ENCODE data around the gene ESPN. TPM values are rescaled to one million over a fixed set of nuclear protein-coding genes. Genes with fewer than 3 reads are reported as not detected.
"Not testable (repeated sequence)": the region's sequence is repeated elsewhere in the genome, so short reads cannot be mapped to it uniquely, and the experiment has no call there.

Gene ESPN
- total RNA-seq, 4 donors from 2014 or later = 0.33 to 1.0 (median 1.0) TPM; not detected in 1

GRCh38 chr1:6434186-6434585 lies 9.6 kb downstream of the ESPN start:
- no peaks in the 10 kb centered on the region for H3K4me1 ChIP-seq
- peaks cover 0 to 62% (median 9%) of the 10 kb centered on the region in 4 donors for H3K27me3 ChIP-seq
- intact Hi-C loops (cut with DNase I) = no loop called here
- H3K27ac ChIP-seq (replicated peaks in 1 of 4) = no peak overlapping the region
- WGBS = 61% methylated on average over 5 of the region's 5 CpGs
- DNase-seq (ENCODE audit: extremely low spot score) = no peak
- no peak for TF ChIP-seq POLR2AphosphoS5 (IDR thresholded peaks at IDR 0.05)
- TF ChIP-seq, protein P1, sequence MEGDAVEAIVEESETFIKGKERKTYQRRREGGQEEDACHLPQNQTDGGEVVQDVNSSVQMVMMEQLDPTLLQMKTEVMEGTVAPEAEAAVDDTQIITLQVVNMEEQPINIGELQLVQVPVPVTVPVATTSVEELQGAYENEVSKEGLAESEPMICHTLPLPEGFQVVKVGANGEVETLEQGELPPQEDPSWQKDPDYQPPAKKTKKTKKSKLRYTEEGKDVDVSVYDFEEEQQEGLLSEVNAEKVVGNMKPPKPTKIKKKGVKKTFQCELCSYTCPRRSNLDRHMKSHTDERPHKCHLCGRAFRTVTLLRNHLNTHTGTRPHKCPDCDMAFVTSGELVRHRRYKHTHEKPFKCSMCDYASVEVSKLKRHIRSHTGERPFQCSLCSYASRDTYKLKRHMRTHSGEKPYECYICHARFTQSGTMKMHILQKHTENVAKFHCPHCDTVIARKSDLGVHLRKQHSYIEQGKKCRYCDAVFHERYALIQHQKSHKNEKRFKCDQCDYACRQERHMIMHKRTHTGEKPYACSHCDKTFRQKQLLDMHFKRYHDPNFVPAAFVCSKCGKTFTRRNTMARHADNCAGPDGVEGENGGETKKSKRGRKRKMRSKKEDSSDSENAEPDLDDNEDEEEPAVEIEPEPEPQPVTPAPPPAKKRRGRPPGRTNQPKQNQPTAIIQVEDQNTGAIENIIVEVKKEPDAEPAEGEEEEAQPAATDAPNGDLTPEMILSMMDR (IDR thresholded peaks at IDR 0.05) = no peak
- no peak for TF ChIP-seq POLR2A (IDR thresholded peaks at IDR 0.05; ENCODE audit: low read depth)
- TF ChIP-seq EP300 (IDR thresholded peaks at IDR 0.05) = no peak
- no peaks in the 10 kb centered on the region for H3K9me3 ChIP-seq
- no peak overlapping the region for H3K4me3 ChIP-seq
- no peaks in the 10 kb centered on the region for H3K36me3 ChIP-seq

GRCh38 chr1:6435129-6435528 lies 10.6 kb downstream of the ESPN start:
- intact Hi-C loops (cut with DNase I) = no loop called here

DNA sequence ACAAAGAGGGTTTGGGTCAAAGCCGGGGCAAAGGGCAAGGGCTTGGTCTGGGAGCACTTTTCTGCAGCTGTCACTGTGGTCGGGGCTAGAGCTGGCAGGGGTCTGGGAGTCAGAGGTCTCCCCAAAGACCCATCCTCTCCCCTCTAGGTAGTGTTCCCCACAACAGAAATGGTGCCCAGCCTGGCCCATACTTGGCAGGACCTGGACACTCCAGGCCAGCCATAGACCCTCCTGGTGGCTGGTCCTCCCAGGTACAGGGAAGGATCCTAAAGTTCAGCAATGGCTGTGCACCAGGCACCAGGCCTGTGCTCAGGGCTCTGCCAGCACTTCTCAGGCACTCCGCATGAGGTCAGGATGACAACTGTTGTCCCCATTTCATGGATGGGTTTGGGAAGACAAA lies 11.0 kb downstream of the ESPN start:
- Histone ChIP-seq H3K36me3 (no peaks in the 10 kb centered on the region), H3K4me3 (no peak overlapping the region), H3K27ac (replicated peaks in 1 of 4) (no peak overlapping the region), H3K9me3 (no peaks in the 10 kb centered on the region), H3K27me3 (peaks cover 0 to 62% (median 20%) of the 10 kb centered on the region in 4 donors), H3K4me1 (peaks cover 0 to 7% (median 7%) of the 10 kb centered on the region in 4 donors)
- 68% methylated on average over 3 of the region's 3 CpGs for WGBS
- intact Hi-C loops (cut with DNase I) = no loop called here
- no peak for TF ChIP-seq EP300 (IDR thresholded peaks at IDR 0.05)
- no peak for DNase-seq (ENCODE audit: extremely low spot score)

More at GRCh38 chr1:6435129-6435528, 10.6 kb downstream of the ESPN start:
- no peak for TF ChIP-seq POLR2AphosphoS5 (IDR thresholded peaks at IDR 0.05)
- no peak for TF ChIP-seq EP300 (IDR thresholded peaks at IDR 0.05)
- TF ChIP-seq, protein P1 (IDR thresholded peaks at IDR 0.05) = no peak
- TF ChIP-seq POLR2A (IDR thresholded peaks at IDR 0.05; ENCODE audit: low read depth) = no peak
- Histone ChIP-seq H3K4me1 (peaks cover 0 to 3% (median 2%) of the 10 kb centered on the region in 4 donors), H3K36me3 (no peaks in the 10 kb centered on the region), H3K27me3 (peaks cover 0 to 62% (median 16%) of the 10 kb centered on the region in 4 donors), H3K27ac (replicated peaks in 1 of 4) (no peak overlapping the region), H3K9me3 (no peaks in the 10 kb centered on the region), H3K4me3 (no peak overlapping the region)
- WGBS = 89% methylated on average over 15 of the region's 15 CpGs
- no peak for DNase-seq (ENCODE audit: extremely low spot score)

GRCh38 chr1:6436277-6436676 lies 11.7 kb downstream of the ESPN start:
- WGBS = 80% methylated on average over 3 of the region's 3 CpGs
- Histone ChIP-seq H3K4me1 (peaks cover 0 to 11% (median 10%) of the 10 kb centered on the region in 4 donors), H3K27me3 (peaks cover 0 to 62% (median 26%) of the 10 kb centered on the region in 4 donors)
- H3K27ac ChIP-seq (replicated peaks in 1 of 4); intact Hi-C loops (cut with DNase I); DNase-seq (ENCODE audit: extremely low spot score); H3K36me3 ChIP-seq; H3K9me3 ChIP-seq; H3K4me3 ChIP-seq: not testable (repeated sequence)

- intact Hi-C loops (cut with DNase I); H3K4me3 ChIP-seq; H3K27ac ChIP-seq (replicated peaks in 1 of 4); H3K9me3 ChIP-seq; DNase-seq (ENCODE audit: extremely low spot score); H3K36me3 ChIP-seq: not testable (repeated sequence)
- peaks cover 0 to 11% (median 10%) of the 10 kb centered on the region in 4 donors for H3K4me1 ChIP-seq
- H3K27me3 ChIP-seq = peaks cover 0 to 65% (median 27%) of the 10 kb centered on the region in 4 donors
- 74% methylated on average over 12 of the region's 22 CpGs for WGBS
Observed at GRCh38 chr1:6437012-6437700, 12.6 kb downstream of the ESPN start.

GRCh38 chr1:6438047-6438525 lies 13.5 kb downstream of the ESPN start:
- H3K4me3 ChIP-seq = no peak overlapping the region
- no peaks in the 10 kb centered on the region for H3K9me3 ChIP-seq
- no peak for TF ChIP-seq POLR2A (IDR thresholded peaks at IDR 0.05; ENCODE audit: low read depth)
- TF ChIP-seq, protein P1 (IDR thresholded peaks at IDR 0.05) = peak; percentile 75 to 96 (median 84)
- WGBS = 20% methylated on average over 1 of the region's 5 CpGs
- peaks cover 0 to 11% (median 10%) of the 10 kb centered on the region in 4 donors for H3K4me1 ChIP-seq
- H3K27ac ChIP-seq (replicated peaks in 1 of 4) = no peak overlapping the region
- peaks cover 0 to 72% (median 27%) of the 10 kb centered on the region in 4 donors for H3K27me3 ChIP-seq
- no peaks in the 10 kb centered on the region for H3K36me3 ChIP-seq
- intact Hi-C loops (cut with DNase I) = no loop called here
- no peak for DNase-seq (ENCODE audit: extremely low spot score)
